GM11168 (cell line): ENCODE measurements around the gene SEL1L3.

ENCODE experiments used
- in situ Hi-C: fragments of 300-500 bp; cut with MboI; formaldehyde crosslinking; loops from one replicate; pipeline ENCODE4 v1.12.0; 2022; ENCODE audit warnings: low sequenced_read_pairs; ENCODE audit not compliant: unreplicated experiment

The SEL1L3 gene

GRCh38 chr4:25795566-25796454, 67.0 kb downstream of the SEL1L3 start:
- in situ Hi-C loops = no loop called here

GRCh38 chr4:25795091-25795490, 67.7 kb downstream of the SEL1L3 start:
- in situ Hi-C loops = no loop called here

DNA sequence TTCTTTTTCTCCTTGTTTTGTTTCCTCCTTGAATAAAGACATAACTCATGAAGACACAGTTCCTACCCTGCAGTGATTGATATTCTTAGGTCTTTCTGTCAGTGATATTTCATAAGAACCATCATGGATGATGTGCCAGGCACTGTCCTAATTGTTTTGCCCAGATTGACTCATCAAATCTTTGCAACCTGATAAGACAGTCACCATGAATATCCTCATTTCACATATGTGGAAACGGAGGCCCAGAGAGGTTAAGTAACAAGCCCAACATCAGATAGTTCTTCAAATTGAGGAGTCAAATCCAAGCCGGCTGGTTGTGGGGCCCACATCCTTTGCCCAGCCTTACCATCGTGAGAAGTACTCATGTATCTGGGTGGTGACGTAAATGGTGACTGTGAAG, 69.9 kb downstream of the SEL1L3 start:
- in situ Hi-C loops = no loop called here

- in situ Hi-C loops = no loop called here
Measured at GRCh38 chr4:25792200-25792791, 70.5 kb downstream of the SEL1L3 start.

DNA sequence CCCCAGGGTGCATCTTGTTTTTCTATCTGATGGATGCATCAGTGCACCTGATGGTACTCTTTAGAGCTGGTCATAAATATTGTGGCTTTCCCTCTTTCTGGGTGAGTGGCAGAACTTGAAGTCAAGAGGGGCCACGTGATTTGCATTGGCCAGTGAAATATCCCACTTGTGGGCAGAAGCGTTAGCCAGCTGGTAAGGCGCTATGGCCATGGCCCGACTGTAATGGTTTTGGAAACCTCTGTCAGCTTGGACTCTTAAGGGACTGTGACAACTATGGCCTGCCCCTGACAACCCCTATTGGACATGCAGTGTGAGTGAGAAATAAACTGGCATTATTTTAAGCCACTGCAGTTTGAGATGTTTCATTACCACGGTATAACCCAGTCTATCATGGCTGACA, 72.8 kb downstream of the SEL1L3 start:
- in situ Hi-C loops = no loop called here

DNA sequence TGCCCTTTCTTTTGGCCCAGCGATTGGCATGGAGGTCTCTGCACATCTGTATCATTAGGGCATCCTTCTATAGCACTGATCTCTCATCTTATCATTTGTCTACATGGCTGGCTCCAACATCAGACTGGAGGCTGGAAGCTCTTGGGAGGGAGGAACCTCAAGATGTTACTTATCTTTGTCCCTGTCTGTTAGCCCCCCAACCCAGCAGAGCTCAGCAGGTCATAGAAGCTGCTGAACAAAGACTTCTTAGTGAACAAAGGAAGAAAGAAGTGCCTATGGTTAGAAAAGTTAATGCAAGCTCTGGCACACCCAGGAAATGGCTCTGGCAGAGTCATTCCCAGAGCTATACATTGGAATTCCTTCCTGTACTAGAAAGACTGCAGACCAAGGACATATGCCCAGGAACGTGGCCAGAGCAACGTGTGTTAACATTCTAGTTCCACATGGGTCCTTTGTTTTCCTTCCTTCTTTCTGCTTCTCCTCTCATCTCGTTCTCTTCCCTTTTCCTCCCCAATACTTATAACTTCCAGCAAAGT, 74.0 kb downstream of the SEL1L3 start:
- in situ Hi-C loops = no loop called here

- in situ Hi-C loops = no loop called here
Measured at GRCh38 chr4:25786497-25787065, 76.2 kb downstream of the SEL1L3 start.

- in situ Hi-C loops = no loop called here
Measured at GRCh38 chr4:25783943-25784342, 78.8 kb downstream of the SEL1L3 start.

- in situ Hi-C loops = no loop called here
Measured at GRCh38 chr4:25783126-25783525, 79.7 kb downstream of the SEL1L3 start.

DNA sequence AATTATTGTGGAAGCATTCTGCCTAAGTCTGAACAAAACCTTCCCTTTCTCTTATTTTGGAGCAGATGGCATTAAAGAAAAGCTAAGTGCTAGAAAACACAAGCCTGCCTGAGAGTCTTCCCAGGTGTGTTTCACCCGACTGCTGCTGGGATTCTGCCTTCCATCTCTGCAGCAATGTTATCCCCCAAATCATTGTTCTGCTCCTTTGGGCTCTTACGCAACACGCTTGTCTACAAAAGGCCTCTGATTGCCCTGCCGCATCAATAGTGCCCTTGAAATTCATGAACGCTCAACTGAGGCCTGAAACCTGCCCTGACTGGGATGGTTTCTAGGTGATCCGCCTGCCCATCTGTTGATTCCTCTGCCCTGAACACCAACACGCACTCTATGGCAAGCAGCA, 80.3 kb downstream of the SEL1L3 start:
- in situ Hi-C loops = no loop called here

- in situ Hi-C loops = no loop called here
Measured at GRCh38 chr4:25779021-25779420, 83.8 kb downstream of the SEL1L3 start.

DNA sequence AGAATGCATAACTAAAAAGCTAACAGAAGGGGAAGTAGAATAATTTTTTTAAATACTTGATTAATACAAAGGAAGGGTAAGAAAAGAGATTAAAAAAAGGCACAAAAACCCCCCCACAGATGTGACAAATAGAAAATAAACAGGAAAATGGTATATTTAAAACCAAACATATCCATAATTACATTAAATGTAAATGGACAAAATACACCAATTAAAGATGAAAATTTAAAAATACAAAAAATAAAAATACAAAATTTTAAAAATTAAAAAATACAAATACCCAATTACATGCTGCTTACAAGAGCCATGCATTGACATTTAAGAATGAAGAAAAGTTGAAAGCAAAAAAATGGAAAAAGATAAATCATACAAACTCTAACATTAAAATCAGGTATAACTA, 86.0 kb downstream of the SEL1L3 start:
- in situ Hi-C loops = no loop called here

- in situ Hi-C loops = no loop called here
Measured at GRCh38 chr4:25775166-25775565, 87.6 kb downstream of the SEL1L3 start.

GRCh38 chr4:25773358-25773757, 89.4 kb downstream of the SEL1L3 start:
- in situ Hi-C loops = no loop called here

DNA sequence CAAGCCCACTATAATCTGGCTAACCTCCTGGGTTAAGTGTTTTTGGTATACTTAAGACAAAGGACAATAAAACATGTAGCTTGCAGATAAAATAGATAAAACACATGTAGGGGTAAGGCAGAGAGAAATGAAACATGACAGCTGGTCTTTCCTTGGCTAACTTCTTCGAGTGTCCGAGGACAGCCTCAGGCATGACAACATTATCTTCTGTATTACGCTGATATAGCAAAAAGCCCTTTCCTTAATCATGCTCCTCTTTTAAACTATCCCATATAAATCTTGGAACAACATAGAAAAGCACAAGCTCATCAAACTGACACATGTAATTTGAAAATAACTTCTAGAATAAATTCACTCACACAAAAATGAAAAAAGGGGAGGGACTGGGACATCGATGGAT, 91.1 kb downstream of the SEL1L3 start:
- in situ Hi-C loops = no loop called here

- in situ Hi-C loops = no loop called here
Measured at GRCh38 chr4:25770847-25771246, 91.9 kb downstream of the SEL1L3 start.

DNA sequence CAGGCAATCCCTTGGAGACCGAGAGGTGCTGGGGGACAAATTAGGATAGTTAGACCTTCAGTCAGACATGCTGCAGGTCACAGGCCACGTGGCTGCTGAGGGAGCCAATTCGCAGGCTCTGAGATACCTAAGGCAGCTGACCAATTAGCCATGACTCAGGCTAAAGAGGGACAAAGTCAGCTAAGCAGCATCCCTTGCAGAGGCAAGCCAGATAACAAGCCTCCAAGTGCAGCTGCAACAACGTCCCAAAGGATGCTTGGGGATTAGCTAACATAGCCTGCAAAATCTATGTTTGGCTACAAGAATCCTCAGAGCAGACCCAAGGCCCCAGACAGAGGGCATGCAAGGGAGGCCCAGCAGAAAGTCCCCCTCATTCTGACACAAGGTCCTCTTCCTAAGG, 93.5 kb downstream of the SEL1L3 start:
- in situ Hi-C loops = no loop called here

GRCh38 chr4:25767877-25768725, 94.7 kb downstream of the SEL1L3 start:
- in situ Hi-C loops = no loop called here

- in situ Hi-C loops = no loop called here
Measured at GRCh38 chr4:25760518-25761157, 102.2 kb downstream of the SEL1L3 start.

DNA sequence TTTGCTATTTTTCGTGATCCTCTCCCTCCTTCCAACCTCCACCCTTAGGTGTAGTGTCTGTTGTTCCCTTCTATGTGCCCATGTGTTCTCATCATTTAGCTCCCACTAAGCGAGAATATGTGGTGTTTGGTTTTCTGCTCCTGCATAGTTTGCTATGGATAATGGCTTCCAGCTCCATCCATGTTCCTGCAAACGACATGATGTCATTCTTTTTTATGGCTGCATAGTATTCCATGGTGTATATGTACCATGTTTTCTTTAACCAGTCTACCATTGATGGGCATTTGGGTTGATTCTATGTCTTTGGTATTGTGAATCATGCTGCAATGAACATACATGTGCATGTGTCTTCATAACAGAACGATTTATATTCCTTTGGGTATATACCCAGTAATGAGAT, 102.7 kb downstream of the SEL1L3 start:
- in situ Hi-C loops = no loop called here
